B cell (primary cell): ENCODE results near the gene PPP1R12B.
"Not testable (repeated sequence)": the region's sequence is repeated elsewhere in the genome, so short reads cannot be mapped to it uniquely, and the experiment has no call there.

Experiments
- EZH2 ChIP-seq: IDR thresholded peaks from 2 replicates; pipeline ENCODE4 v1.6.1; 2012; ENCODE audit warnings: borderline replicate concordance, low read depth, mild to moderate bottlenecking, moderate library complexity, low read length; ENCODE audit not compliant: insufficient read depth, poor library complexity, severe bottlenecking
- TF ChIP-seq, protein P1 (sequence below): fragments of 200-600 bp; IDR thresholded peaks from one replicate; pipeline ENCODE4 v1.8.0; 2022; ENCODE audit warnings: antibody characterized with exemption, mild to moderate bottlenecking

- TF ChIP-seq, protein P1, sequence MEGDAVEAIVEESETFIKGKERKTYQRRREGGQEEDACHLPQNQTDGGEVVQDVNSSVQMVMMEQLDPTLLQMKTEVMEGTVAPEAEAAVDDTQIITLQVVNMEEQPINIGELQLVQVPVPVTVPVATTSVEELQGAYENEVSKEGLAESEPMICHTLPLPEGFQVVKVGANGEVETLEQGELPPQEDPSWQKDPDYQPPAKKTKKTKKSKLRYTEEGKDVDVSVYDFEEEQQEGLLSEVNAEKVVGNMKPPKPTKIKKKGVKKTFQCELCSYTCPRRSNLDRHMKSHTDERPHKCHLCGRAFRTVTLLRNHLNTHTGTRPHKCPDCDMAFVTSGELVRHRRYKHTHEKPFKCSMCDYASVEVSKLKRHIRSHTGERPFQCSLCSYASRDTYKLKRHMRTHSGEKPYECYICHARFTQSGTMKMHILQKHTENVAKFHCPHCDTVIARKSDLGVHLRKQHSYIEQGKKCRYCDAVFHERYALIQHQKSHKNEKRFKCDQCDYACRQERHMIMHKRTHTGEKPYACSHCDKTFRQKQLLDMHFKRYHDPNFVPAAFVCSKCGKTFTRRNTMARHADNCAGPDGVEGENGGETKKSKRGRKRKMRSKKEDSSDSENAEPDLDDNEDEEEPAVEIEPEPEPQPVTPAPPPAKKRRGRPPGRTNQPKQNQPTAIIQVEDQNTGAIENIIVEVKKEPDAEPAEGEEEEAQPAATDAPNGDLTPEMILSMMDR, result not testable (repeated sequence)
- not testable (repeated sequence) for TF ChIP-seq EZH2
These were observed 99.6 kb downstream of the PPP1R12B start for GRCh38 chr1:202448140-202448539.
